GM12873 (cell line): ENCODE measurements around the gene MARCHF4.

Experiments used
- TF ChIP-seq, protein P1 (sequence below): IDR thresholded peaks from 2 replicates; pipeline ENCODE4 v1.5.1; 2012; ENCODE audit warnings: low read depth, mild to moderate bottlenecking, moderate library complexity, low read length, control low read depth; ENCODE audit not compliant: insufficient read depth; ENCODE audit errors: missing control alignments

Gene MARCHF4

DNA sequence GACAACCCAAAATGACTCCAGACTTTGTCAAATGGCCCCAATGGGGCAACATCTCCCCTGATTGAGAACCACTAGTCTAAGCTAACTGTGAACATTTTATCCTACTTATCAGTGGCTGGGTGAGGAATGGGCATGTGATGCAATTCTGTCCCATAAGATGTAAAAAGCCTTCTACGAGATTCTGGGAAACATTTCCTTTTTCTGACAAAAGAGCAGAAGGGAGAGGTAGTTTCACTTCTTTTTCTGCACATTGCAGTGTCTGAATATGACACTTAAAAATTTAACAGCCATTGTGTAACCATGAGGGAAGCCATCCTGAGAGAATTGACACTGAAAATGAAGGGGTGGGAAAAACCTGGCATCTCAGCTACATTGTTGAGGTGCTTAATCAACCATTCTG lies 17.3 kb upstream of the MARCHF4 start:
- TF ChIP-seq, protein P1, sequence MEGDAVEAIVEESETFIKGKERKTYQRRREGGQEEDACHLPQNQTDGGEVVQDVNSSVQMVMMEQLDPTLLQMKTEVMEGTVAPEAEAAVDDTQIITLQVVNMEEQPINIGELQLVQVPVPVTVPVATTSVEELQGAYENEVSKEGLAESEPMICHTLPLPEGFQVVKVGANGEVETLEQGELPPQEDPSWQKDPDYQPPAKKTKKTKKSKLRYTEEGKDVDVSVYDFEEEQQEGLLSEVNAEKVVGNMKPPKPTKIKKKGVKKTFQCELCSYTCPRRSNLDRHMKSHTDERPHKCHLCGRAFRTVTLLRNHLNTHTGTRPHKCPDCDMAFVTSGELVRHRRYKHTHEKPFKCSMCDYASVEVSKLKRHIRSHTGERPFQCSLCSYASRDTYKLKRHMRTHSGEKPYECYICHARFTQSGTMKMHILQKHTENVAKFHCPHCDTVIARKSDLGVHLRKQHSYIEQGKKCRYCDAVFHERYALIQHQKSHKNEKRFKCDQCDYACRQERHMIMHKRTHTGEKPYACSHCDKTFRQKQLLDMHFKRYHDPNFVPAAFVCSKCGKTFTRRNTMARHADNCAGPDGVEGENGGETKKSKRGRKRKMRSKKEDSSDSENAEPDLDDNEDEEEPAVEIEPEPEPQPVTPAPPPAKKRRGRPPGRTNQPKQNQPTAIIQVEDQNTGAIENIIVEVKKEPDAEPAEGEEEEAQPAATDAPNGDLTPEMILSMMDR, result no peak

DNA sequence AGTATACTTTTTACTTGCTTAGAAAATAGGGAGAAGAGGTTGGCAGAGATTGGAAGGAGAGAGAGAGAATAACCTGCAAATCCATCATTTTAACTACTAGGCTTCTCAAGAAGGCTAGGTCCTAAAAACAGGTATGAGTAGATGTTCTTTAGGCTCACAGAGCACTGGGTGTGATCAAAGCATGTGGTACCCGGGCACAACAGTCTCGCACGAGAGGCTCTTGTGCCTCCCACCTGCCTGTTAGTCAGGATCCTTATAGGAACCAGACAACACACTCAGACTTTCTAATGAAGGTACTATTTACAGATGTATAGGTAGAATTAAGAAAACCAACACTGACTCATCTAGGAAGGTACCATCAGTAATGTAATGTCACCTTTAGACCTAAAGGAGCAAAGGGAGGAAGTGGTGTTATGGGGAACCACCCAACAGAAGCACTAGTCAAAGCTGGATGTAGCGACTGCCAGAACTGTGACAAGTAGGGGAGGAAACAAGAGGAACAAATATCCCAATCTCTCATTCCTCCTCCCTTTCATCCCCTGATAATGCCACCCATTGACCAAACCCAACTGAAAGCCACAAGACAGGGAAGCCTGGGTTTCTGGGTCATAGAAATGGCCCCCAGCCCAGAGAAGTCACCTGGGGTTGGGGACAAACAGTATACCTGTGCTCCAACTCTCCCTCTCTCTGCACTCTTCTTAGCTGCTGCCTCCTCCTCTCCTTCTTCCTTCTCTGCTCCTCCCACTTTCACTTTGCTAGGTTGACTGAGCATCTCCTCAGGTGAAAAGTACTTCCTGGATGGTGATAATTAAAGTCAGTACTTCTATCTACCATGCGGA lies 16.0 kb upstream of the MARCHF4 start:
- TF ChIP-seq, protein P1, result no peak

DNA sequence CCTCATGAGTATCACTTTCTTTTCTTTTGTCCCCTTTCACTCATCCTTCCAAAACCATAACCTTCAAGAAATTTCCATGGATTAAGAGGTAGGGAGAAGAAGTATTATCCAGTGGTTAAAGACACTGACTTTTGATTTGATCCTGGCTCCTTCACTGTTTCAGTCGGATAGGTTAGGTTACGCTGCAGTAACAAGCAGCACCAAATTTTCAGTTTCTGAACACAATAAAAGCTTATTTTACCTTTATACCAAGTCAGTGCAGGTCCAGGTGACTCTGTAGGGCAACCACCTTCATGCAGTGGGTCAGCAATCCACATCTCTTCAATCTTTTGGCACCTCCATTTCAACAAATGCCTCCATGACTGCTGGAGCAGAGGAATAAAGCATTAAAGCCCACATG lies 15.0 kb upstream of the MARCHF4 start:
- TF ChIP-seq, protein P1, result no peak

DNA sequence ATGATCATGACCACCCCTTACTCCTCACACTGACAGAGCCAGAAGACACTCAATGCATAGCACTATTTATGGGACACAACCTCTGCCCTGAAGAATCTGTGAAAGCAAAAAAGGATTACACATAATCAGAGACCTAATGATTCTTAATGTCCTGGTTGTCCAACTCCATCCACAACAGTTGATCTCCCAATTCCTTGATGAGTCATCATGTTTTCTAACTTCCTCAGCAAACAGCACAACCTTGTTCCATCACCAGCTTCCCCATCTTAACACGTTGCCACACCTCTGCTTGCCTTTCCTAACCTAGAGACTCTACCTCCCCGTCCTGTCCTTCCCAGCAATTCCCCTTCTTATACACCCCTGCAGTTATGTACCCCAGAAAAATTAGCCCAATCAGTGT lies 13.2 kb upstream of the MARCHF4 start:
- TF ChIP-seq, protein P1, result no peak

DNA sequence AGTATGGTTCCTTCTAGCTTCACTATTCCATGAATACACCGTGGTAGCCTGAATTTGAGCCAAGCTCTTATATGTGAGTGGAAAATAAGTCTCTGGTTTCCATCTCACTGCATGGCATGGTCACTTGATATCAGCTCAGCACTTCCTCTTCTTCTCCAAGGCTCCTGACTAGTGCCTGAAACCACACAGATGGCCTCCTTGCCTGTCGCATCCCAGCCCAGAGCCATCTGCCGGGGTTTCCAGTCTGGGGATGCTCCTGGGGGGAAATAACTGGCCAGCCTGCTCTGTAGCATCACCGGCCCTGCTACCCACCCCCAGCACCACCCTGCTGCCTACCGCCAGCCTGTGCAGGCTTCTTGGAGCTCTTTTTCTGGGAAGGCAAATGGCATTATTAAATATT lies 7.7 kb upstream of the MARCHF4 start:
- TF ChIP-seq, protein P1, result no peak

DNA sequence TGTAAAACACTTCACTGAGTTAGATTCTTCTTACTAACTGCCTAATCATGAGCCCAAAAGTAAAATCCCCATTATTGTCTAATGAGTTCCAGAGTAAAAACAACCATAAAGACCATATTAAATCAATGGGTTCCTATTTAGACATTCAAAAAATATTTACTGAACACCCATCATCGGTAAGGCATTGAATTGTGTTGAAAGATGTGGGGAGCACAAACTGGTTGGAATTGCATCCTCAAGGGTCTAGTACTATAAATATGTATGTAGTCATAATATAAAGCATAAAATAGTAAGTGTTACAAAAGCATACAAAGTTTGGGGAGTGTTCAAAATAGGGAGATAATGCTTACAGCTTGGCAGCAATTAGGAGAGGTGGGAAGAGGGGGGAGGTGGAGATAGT lies 3.0 kb upstream of the MARCHF4 start:
- TF ChIP-seq, protein P1, result no peak

DNA sequence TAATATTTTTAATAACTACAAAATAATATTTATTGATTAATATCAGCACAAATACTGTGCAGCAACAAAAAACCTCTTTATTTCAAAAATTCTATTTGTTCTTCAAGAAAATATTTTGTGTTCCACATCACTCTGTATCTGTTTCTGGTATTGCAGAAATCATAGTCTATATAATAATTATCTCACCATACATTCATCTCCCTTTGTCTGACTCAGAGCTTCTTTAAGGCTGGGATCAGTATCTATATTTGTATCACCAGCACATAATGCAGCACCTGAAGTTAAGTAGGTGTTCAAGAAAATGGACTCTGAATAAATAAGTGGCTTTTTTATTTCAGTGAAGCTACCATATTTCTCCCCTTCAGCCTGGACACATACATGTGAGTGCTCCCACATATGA lies 1.6 kb upstream of the MARCHF4 start:
- TF ChIP-seq, protein P1, result no peak
